Astrocyte of the spinal cord (primary cell): ENCODE data around the gene TRIM66.

Experiments used
- DNase-seq: peaks from one replicate; pipeline ENCODE4 v3.0.0; 2011; ENCODE audit warnings: low read depth, low spot score
- H3K4me3 ChIP-seq: 2 replicates; pipeline ENCODE4 v1.5.1; 2011; ENCODE audit warnings: low read depth, mild to moderate bottlenecking, low read length, moderate library complexity
- in situ Hi-C: cut with HindIII; loops from 2 replicates; pipeline ENCODE4 v1.10.0; 2017; ENCODE audit warnings: low sequenced_read_pairs
- TF ChIP-seq, protein P1 (sequence below): IDR thresholded peaks from 2 replicates; pipeline ENCODE4 v1.5.1; 2012; ENCODE audit warnings: low read depth, mild to moderate bottlenecking, low read length, inconsistent platforms

TRIM66 gene

DNA sequence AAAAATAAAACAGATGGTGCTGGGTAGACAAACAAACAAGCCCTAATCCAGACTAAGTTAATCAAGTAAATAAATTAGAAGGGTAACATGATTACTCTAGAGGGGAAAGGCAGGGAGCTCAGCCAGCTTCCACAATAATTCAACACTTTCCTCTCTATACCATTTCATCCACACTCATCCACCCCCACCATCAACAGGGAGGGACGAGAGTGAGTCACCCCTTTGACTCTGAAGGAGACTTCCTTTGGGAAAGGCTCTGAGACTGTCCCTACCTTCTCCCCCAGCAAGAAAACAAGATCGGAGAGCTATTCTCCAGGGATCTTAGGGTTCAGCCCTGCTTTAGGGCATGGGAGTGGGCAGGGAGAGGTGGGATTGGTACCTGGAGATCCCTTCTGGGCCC is 33.1 kb downstream of the TRIM66 start:
- peak; percentile 48 for DNase-seq
- in situ Hi-C loops = no loop called here
- TF ChIP-seq, protein P1, sequence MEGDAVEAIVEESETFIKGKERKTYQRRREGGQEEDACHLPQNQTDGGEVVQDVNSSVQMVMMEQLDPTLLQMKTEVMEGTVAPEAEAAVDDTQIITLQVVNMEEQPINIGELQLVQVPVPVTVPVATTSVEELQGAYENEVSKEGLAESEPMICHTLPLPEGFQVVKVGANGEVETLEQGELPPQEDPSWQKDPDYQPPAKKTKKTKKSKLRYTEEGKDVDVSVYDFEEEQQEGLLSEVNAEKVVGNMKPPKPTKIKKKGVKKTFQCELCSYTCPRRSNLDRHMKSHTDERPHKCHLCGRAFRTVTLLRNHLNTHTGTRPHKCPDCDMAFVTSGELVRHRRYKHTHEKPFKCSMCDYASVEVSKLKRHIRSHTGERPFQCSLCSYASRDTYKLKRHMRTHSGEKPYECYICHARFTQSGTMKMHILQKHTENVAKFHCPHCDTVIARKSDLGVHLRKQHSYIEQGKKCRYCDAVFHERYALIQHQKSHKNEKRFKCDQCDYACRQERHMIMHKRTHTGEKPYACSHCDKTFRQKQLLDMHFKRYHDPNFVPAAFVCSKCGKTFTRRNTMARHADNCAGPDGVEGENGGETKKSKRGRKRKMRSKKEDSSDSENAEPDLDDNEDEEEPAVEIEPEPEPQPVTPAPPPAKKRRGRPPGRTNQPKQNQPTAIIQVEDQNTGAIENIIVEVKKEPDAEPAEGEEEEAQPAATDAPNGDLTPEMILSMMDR = no peak
- H3K4me3 ChIP-seq = no peak overlapping the region

DNA sequence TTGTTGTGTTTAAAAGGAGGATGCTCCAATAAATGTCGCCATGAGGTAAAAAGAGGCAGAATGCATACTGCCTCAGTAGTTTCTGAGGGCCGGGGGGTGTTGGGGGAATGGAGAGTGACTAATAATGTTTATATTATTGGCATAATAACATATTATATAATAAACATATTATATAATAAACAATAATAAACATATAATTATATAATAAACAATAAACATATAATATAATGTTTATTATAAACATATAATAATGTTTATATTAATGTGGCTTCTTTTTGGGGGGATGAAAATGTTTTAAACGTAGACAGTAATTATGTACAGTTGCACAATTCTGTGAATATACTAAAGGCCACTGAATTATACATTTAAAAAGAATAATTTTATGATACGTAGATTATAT is 35.6 kb downstream of the TRIM66 start:
- no peak for DNase-seq
- in situ Hi-C loops = no loop called here
- TF ChIP-seq, protein P1 = no peak
- no peak overlapping the region for H3K4me3 ChIP-seq

DNA sequence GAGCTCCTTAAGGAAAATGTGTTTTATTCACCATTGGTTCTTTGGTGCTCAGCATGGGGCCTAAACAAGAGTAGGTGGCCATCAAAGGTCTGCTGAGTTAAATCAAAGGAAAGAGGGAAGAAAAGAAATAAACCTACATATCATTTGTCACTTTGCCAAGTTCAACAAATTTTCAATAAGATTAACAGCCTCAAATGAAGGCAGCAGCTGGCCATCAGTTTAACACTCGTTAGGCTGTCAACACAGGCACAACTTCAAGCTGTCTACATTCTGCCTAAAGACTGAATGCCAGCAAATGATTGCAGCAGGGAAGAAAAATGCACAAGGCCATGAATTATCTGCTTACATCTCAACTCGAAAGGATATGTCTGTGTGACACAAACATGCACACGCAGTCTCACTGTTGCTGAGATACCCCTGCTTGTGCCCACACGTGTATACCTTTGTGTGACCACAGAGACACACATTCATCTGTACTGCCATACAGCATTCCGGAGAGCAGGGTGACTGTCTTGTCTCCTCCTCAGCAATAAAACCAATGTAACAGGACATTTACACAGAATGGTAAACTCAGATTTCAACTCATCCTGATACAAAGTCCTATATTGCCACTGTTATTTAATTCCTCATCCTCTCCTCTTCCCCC is 40.1 kb downstream of the TRIM66 start:
- in situ Hi-C loops = no loop called here
- H3K4me3 ChIP-seq = no peak overlapping the region
- TF ChIP-seq, protein P1 = no peak
- DNase-seq = no peak

DNA sequence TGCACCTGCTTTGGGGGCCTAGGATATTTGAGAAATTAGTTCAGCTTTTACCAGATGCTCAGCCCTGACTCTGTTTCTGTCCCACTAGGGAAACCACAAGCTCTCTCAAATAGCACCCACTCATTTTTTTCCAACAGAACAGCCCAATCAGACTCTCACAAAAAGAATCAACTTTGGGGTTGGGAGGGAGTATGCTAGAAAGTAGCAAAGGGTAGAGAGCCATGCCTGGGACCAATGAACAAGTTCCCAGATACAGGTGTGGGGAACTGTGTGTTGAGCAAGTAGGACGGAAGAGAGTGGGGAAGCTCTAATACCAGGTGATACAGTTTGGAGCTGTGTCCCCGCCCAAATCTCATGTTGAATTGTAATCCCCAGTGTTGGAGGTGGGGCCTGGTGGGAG is 41.1 kb downstream of the TRIM66 start:
- TF ChIP-seq, protein P1 = no peak
- H3K4me3 ChIP-seq = no peak overlapping the region
- in situ Hi-C loops = no loop called here
- DNase-seq = no peak

DNA sequence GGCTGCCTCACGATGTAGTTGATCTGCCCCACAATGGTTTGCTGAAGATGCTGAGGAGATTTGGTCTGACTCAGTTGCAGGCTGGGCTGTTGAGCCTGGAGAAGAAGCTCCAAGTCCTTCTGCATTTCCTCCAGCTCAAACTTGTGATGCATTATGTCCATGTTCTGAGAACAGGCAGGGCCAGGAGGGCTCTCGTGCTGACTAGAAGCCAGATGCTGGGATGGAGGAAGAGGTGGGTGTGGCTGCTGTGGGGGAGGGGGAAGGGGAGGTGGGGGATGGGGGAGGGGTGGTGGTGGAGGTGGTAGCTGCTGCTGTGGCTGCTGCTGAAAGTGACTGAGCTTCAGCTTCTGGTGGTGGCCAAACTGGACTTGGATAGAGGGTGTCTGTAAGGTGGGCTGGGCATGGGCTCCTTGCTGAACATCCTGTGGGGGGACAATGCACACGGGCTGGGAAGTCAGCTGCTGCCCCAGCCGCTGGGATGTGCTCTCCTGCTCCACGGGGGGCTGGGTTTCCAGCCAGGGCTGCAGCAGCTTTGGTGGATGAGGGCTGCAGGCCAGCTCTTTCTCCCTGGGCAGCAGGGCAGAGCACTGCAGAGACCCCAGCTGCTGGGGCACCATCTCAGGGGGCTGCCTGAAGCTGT is 42.1 kb downstream of the TRIM66 start:
- H3K4me3 ChIP-seq = no peak overlapping the region
- in situ Hi-C loops = no loop called here
- DNase-seq = no peak
- TF ChIP-seq, protein P1 = no peak

DNA sequence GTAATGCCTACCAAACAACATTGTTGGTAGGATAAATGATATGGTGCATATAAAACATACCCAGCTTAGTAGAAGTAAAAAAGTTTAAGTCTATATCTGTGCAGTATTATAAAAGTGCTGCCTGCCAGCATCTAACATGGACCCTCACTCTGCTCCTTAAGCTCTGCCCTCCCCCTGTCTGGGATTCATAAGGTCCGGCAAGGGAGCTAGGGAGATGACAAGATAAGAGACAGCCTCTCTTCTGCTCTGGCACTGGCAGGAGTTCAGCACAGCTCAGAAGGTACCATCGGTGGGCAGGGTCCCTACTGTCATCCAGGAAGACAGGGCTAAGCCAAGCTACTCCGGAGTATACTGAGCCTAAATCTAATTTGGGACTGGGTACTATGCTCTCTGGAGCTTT is 42.8 kb downstream of the TRIM66 start:
- H3K4me3 ChIP-seq = no peak overlapping the region
- DNase-seq = no peak
- in situ Hi-C loops = no loop called here
- TF ChIP-seq, protein P1 = no peak
